ENCODE data around the gene TMEM30A. TPM values are rescaled to one million over a fixed set of nuclear protein-coding genes. Genes with fewer than 3 reads are reported as not detected.

Gene TMEM30A
- total RNA-seq, 2 experiments from 2014 or later = 46.6 to 50.1 TPM

- no peaks in the 10 kb centered on the region for H3K36me3 Mint-ChIP-seq
- intact Hi-C loops (cut with micrococcal nuclease) = loop anchor here (1.0 to 10.0 kb wide), 2 partner anchors 629 to 1348 kb away; no protein-coding TSS in a partner anchor
- ChIA-PET POLR2A (no interaction called here), CTCF (interaction anchor here (0.6 to 10.7 kb wide), 13 partner anchors 8 to 1465 kb away, joined by 3 to 129 read pairs (median 4); no protein-coding TSS in a partner anchor)
- DNase-seq = no peak
- peaks cover 70% of the 10 kb centered on the region for H3K27me3 Mint-ChIP-seq
- H3K9me3 Mint-ChIP-seq = no peaks in the 10 kb centered on the region
- H3K27ac Mint-ChIP-seq = no peak overlapping the region
- peaks cover 48% of the 10 kb centered on the region for H3K4me1 Mint-ChIP-seq (ENCODE audit: low read depth)
- H3K4me3 Mint-ChIP-seq = no peak overlapping the region
Observed at GRCh38 chr6:75203721-75204120, 80.9 kb downstream of the TMEM30A start.

Other genes with a start within 250 kb of the TMEM30A start
- gene COL12A1, start 78.7 kb downstream of the TMEM30A start, total RNA-seq = not detected
- 100 to 1,000 TPM; 564 to 566 TPM for gene COX7A2, start 41.0 kb downstream of the TMEM30A start, total RNA-seq
- gene FILIP1, start 209.0 kb upstream of the TMEM30A start, total RNA-seq = not detected

Data from activated CD4-positive, alpha-beta memory T cell treated with anti-CD3 and anti-CD28 coated beads for 36 hours (primary cell).